Measurements from ENCODE around the gene PCDHGB3. TPM values are rescaled to one million over a fixed set of nuclear protein-coding genes. Genes with fewer than 3 reads are reported as not detected.
"Not testable (repeated sequence)": the region's sequence is repeated elsewhere in the genome, so short reads cannot be mapped to it uniquely, and the experiment has no call there.

The PCDHGB3 gene
- total and polyA plus RNA-seq, 7 donors = under 0.01 to 16.1 (median 6.1) TPM; not detected in 1

GRCh38 chr5:141366016-141366896 is 3.8 kb upstream of the PCDHGB3 start:
- no peak overlapping the region for H3K4me3 ChIP-seq
- H3K27ac ChIP-seq = no peak overlapping the region
- no peaks in the 10 kb centered on the region for H3K4me1 ChIP-seq
- WGBS, 2 donors = 39 to 61% methylated on average over 46 of the region's 46 CpGs
- peaks cover 34 to 92% (median 61%) of the 10 kb centered on the region in 4 donors for H3K9me3 ChIP-seq
- no peaks in the 10 kb centered on the region for H3K36me3 ChIP-seq
- intact Hi-C loops (cut with DNase I) = no loop called here
- DNase-seq = no peak
- TF ChIP-seq EP300 (IDR thresholded peaks at IDR 0.05) (no peak), CTCF (IDR thresholded peaks at IDR 0.05) (no peak), POLR2A (IDR thresholded peaks at IDR 0.05) (no peak), POLR2AphosphoS5 (IDR thresholded peaks at IDR 0.05) (no peak)
- peaks cover 0 to 7% (median 4%) of the 10 kb centered on the region in 3 donors for H3K27me3 ChIP-seq

GRCh38 chr5:141371572-141372475 is 1.8 kb downstream of the PCDHGB3 start:
- intact Hi-C loops (cut with DNase I) = no loop called here

GRCh38 chr5:141373673-141374317 is 3.8 kb downstream of the PCDHGB3 start, which contains the start of gene PCDHGA6:
TSS of gene PCDHGA6 (plus strand) at chr5:141373891. CDS start at chr5:141374084, 193 bp downstream.
- H3K4me3 ChIP-seq = peak within 1 kb of the TSS; percentile 7 to 30 (median 21)
- peaks cover 0 to 6% (median 0%) of the 10 kb centered on the region in 4 donors for H3K36me3 ChIP-seq
- no peaks in the 10 kb centered on the region for H3K27me3 ChIP-seq
- no peak within 1 kb of the TSS for H3K27ac ChIP-seq
- TF ChIP-seq CTCF (IDR thresholded peaks at IDR 0.05) = no peak
- no peak for TF ChIP-seq EP300 (IDR thresholded peaks at IDR 0.05)
- no peak for TF ChIP-seq POLR2AphosphoS5 (IDR thresholded peaks at IDR 0.05)
- TF ChIP-seq POLR2A (IDR thresholded peaks at IDR 0.05) = no peak
- DNase-seq = no peak
- H3K4me1 ChIP-seq = no peaks in the 10 kb centered on the region
- peaks cover 42 to 91% (median 74%) of the 10 kb centered on the region in 4 donors for H3K9me3 ChIP-seq
- WGBS, 2 donors = 23 to 56% methylated on average over 27 of the region's 27 CpGs
- intact Hi-C loops (cut with DNase I) = no loop called here

More at GRCh38 chr5:141371572-141372475, 1.8 kb downstream of the PCDHGB3 start:
- Histone ChIP-seq H3K27me3 (peaks cover 0 to 3% (median 0%) of the 10 kb centered on the region in 3 donors), H3K4me3 (no peak overlapping the region), H3K4me1 (no peaks in the 10 kb centered on the region), H3K9me3 (peaks cover 44 to 91% (median 67%) of the 10 kb centered on the region in 4 donors), H3K27ac (no peak overlapping the region), H3K36me3 (peaks cover 0 to 6% (median 0%) of the 10 kb centered on the region in 4 donors)
- DNase-seq = no peak
- TF ChIP-seq EP300 (IDR thresholded peaks at IDR 0.05) (no peak), POLR2AphosphoS5 (IDR thresholded peaks at IDR 0.05) (no peak), CTCF (IDR thresholded peaks at IDR 0.05) (no peak), POLR2A (IDR thresholded peaks at IDR 0.05) (no peak)
- 41 to 69% methylated on average over 69 of the region's 69 CpGs for WGBS, 2 donors

GRCh38 chr5:141374627-141375026 is 4.6 kb downstream of the PCDHGB3 start:
- Histone ChIP-seq H3K4me3 (no peak overlapping the region), H3K36me3 (peaks cover 0 to 6% (median 0%) of the 10 kb centered on the region in 4 donors), H3K4me1 (no peaks in the 10 kb centered on the region), H3K9me3 (peaks cover 42 to 91% (median 72%) of the 10 kb centered on the region in 4 donors), H3K27ac (no peak overlapping the region), H3K27me3 (no peaks in the 10 kb centered on the region)
- DNase-seq = no peak
- TF ChIP-seq POLR2A (IDR thresholded peaks at IDR 0.05) (no peak), EP300 (IDR thresholded peaks at IDR 0.05) (no peak), POLR2AphosphoS5 (IDR thresholded peaks at IDR 0.05) (no peak), CTCF (IDR thresholded peaks at IDR 0.05) (no peak)
- intact Hi-C loops (cut with DNase I) = no loop called here
- WGBS, 2 donors = 69 to 72% methylated on average over 14 of the region's 14 CpGs

- 60 to 72% methylated on average over 42 to 43 of the region's 48 CpGs for WGBS, 2 donors
- H3K4me3 ChIP-seq; intact Hi-C loops (cut with DNase I); H3K27ac ChIP-seq; H3K36me3 ChIP-seq; DNase-seq; H3K27me3 ChIP-seq; H3K4me1 ChIP-seq: not testable (repeated sequence)
- peaks cover 41 to 85% (median 67%) of the 10 kb centered on the region in 4 donors for H3K9me3 ChIP-seq
Observed at GRCh38 chr5:141375444-141376155, 5.6 kb downstream of the PCDHGB3 start.

Measured in sigmoid colon (tissue), 7 donors.